Left renal cortex interstitium (tissue), 4 donors: Measurements from ENCODE around the gene PIGQ. TPM values are rescaled to one million over a fixed set of nuclear protein-coding genes. Genes with fewer than 3 reads are reported as not detected.

Source experiments
- DNase-seq, 4 donors: peaks; one replicate each; pipeline ENCODE4 v3.0.0-alpha.2; 2013; ENCODE audit warnings: low read depth in 4 of 4, low spot score in 2 of 4, missing footprints in 1 of 4
- polyA plus RNA-seq, 4 donors: library from polyadenylated mRNA; unstranded; fragments of 120-200 nt; gene quantifications; one replicate each; pipeline ENCODE4 v1.2.1, GENCODE V29; 2013; ENCODE audit not compliant: insufficient read length in 4 of 4

PIGQ gene
- polyA plus RNA-seq: 10 to 100 TPM; 44.9 to 92.7 (median 76.9) TPM

- no peak for DNase-seq
These were observed at the start of gene PIGQ for GRCh38 chr16:569445-570254. TSS of gene PIGQ (plus strand) at chr16:569968. CDS start at chr16:574075, 4,107 bp downstream.

DNA sequence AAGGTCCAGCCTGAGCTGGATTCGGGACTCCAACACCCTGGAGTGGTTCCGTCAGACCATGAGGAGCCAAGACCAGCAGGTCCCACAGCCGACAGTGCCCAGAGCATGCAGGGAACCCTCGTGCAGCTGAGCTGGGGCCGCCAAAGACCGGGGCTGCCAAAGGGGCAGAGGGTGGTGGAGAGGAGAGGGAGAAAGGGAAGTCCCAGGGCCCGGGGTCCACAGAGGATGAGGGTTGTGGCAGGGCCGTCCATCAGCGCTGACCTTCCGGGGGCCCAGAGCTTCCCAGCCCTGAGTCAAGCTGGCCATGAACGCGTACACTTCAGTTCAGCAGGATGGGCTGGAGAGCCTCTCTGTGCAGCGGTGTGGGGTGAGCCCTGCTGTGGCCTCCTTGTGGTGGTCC, 48.9 kb upstream of the PIGQ start:
- DNase-seq: no peak

DNA sequence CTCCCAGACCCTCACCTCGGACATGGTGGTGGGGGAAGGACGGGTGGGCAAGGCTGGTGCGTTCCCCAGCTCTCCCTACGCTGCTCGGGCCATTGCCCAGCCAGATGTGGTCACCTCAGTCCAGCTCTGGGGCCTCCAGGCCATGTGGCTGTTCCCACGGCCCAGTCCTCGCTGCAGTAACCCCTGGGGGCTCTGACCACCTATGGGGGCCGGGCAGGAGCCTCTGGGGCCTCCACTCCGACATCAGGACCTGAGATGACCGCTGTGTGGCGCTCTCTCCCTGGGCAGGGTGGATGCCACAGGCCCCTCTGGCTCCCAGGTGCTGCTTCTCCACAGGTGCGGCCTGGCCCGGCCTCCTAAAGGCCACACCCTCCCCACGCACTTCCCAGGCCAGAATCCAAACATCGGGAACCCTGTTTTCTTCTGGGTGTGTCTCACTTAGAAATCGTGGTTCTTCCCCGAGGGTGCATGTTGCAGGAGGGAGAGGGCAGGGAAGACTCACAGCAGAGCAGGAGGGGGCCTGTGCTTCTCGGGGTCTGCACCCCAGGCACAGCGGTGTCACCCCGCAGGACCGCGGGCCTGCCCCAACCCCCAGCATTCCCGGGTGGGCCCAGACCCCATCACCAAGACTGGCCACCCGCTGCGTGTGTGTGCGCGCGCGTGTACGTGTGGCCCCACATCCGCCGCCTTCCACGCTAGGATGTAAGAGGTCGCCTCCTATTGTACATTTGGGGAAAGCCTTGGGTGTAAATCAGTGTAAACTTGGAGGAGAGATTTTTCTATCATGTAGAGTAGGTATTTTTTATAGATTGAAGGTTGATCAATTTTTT, 48.2 kb upstream of the PIGQ start:
- DNase-seq: no peak

- no peak for DNase-seq
These were observed 47.3 kb upstream of the PIGQ start for GRCh38 chr16:522320-523096.

- no peak for DNase-seq
These were observed 46.5 kb upstream of the PIGQ start for GRCh38 chr16:523097-523741.

- no peak for DNase-seq
These were observed 45.3 kb upstream of the PIGQ start for GRCh38 chr16:524274-525040.

DNA sequence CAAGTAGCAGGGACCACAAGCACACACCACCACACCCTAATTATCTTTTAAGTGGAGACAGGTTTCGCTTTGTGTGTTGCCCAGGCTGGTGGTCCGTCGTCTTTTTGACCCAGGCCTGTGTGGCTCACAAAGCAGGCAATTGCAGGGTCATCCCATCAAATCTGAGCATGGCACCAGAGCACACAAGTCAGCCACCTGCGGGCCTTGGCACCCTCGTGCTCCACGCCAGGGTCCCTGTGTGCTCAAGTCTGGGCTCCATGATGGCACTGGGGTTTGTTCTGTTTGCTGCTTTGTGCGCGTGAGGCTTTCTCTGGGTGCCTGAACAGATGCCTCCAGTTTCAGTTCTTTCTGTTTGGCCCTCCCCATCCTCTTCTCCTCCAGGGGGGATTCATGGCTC, 44.6 kb upstream of the PIGQ start:
- no peak for DNase-seq

DNA sequence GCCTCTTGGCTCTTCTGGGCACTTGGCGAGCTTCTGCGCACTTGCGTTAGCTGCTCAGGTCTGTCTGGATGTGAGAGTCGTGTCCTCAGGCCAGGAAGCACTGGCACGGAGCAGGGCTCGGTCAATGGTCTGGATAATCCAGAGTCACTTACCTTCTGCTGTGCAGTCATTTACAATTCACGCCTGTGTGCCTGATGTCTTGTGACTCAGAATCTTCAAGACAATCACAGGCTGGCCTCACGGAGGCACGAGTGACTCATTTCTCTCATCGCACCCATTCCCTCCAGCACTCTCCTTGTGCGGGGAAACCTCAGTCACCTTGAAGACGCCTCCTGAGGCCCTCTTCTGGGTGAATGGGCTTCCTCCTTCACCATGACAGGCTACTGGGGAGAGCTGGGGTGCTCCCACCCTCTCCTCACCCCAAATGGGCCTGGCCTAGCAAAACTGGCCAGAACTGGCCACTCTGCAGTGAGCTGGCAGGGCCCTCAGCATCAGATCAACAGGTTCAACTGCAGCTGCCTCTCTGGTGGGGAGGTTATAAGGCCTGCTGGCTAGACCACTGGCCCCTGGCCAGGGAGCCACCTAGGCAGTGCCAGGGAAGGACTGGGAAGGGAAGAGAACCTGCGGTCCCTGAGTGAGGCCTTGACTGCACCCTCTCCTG, 44.1 kb upstream of the PIGQ start:
- DNase-seq: no peak

GRCh38 chr16:526181-527014, 43.4 kb upstream of the PIGQ start:
- DNase-seq: no peak

DNA sequence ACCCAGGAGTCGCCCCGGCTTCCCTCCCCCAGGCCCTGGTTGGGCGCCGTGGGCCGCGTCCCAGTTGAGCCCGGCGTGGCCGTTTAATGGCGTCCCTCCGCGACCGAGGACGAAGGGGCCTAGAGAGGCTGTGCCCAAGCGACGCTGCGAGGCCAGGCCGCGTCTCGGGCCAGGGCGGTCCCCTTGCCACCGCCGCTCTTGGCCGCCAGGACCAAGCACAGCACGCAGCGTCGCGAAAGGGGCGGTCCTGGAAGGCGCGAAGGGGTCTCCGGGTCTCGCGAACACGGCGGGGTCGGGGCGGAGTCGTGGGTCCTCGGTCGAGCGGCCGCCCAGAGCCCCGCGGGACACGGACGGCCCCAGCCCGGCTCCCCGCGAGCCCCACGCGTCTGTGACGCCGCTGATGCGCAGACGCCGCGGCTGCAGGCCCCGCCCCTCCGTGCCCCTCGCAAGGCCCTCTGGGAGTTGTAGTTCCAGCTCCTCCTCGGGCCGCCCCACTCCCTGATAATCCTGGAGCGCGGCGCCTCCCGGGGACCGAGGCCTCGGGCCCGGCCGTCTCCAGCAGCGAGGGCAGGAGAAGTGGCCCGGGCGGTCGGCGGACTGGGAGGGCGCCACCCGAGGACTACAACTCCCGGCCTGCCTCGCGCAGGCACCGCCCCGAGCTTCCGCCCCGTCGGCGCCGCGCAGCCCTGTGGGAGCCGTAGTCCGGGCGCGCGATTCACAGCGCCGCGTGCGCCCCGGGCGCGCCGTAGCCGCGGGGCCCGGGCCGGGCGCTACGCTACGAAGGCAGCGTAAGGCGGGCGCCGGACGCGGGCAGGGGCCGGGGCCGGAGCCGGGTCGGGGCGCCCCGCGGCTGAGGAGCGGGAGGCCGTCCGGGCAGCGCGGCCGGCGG, 42.5 kb upstream of the PIGQ start, which contains the start of gene CAPN15:
TSS of gene CAPN15 (plus strand) at position 698 of the 889 bp plus-strand sequence. CDS start 19,127 bp downstream, outside the sequence.
- DNase-seq: peak; percentile 76 to 80 (median 78)

GRCh38 chr16:528111-529011, 41.4 kb upstream of the PIGQ start:
- no peak for DNase-seq

DNA sequence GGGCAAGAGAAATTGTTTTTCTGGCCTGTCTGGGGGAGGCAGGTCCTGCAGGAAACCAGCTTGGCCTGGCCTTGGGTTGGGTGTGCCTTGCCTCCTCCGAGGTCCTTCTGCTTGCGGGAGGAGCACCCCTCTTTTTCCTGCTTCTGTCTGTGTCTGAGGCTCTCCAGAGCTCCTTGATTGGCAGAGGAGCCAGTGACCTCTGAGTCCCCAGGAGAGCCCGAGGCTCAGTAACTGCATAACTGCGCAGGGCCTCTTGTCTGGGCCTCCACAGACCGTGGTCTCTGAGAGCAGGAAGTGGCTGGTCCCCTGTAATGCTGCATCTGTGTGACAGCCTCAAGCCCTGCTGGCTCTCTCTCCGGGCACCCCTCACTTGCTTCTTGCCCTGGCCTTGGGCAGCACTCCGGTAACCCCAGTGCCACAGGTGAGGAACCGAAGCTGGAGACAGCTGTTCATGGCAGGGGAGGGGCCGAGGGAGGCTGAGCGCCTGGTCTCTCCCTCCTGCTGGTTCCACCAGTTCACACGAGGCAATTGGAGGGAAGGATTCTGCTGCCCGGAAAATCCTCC, 40.7 kb upstream of the PIGQ start:
- no peak for DNase-seq

DNA sequence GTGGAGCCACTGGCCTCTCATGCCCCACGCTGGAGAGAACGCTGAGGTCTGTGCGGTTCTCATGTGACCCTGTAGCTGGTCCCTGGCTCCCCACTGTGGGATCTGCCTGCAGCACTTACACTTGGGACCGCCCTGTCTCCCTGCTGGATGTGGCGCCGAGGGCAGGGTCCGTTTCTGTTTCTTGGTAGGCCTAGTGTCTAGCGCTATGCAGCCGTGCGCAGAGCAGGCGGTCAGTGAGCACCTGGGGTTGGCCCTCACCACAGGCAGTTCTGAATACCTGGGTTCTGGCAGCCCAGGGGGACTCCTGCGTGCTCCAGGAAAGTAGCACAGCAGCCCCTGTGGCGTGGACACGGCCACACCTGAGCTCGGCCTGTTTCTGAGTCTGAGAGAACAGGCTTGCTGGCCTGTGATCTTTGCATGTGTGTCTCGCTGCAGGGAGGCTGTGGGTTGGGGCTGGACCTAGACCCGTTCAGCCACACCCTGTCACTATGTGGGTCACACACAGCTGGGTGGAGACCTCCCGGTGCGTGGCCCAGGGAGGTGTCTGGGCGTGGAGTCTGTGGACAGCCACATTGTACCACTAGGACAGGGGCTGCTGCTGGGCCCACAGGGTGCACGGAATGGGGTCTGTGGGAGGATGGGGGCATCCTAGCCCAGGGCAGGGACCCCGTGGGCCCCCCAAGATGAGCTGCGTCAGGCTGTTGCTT, 39.5 kb upstream of the PIGQ start:
- no peak for DNase-seq

GRCh38 chr16:531494-532125, 38.2 kb upstream of the PIGQ start:
- no peak for DNase-seq
